ENCODE data around the gene THAP11.

The THAP11 gene

DNA sequence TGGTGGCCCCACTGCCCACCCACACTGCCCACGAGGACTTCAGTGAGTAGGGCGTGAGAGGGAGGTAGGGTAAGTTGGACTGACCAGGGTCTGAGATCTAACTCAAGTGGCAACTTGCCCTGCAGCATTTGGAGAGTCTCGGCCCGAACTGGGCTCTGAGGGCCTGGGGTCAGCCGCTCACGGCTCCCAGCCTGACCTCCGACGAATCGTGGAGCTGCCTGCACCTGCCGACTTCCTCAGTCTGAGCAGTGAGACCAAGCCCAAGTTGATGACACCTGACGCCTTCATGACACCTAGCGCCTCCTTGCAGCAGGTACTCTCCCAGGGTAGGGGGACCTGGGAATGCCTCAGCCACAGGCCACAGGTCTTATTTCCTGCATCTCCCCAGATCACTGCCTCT is 37.3 kb downstream of the THAP11 start:
- H3K27me3 ChIP-seq (ENCODE audit: insufficient read depth, low read length, poor library complexity): no peaks in the 10 kb centered on the region

GRCh38 chr16:67879936-67880335 is 37.8 kb downstream of the THAP11 start:
- H3K27me3 ChIP-seq (ENCODE audit: insufficient read depth, low read length, poor library complexity): no peaks in the 10 kb centered on the region
- H3K79me2 ChIP-seq (ENCODE audit: control insufficient read depth, insufficient read depth, low read length): peaks cover 6% of the 10 kb centered on the region
- H3K56ac ChIP-seq (ENCODE audit: low read length): no peak overlapping the region
- H2AK5ac ChIP-seq (ENCODE audit: low read length): no peak overlapping the region
- no peak overlapping the region for H2BK120ac ChIP-seq (ENCODE audit: low read depth, low read length)
- H4K8ac ChIP-seq (ENCODE audit: low read depth, low read length): no peak overlapping the region
- H3K4me2 ChIP-seq (ENCODE audit: low read length): no peak overlapping the region
- H3K9ac ChIP-seq (ENCODE audit: low read length): no peak overlapping the region
- no peak overlapping the region for H3K23ac ChIP-seq (ENCODE audit: low read length)
- H3K27ac ChIP-seq (ENCODE audit: low read depth, low read length): no peak overlapping the region
- H2BK5ac ChIP-seq (ENCODE audit: low read length): no peak overlapping the region
- no peaks in the 10 kb centered on the region for H3K4me1 ChIP-seq (ENCODE audit: control insufficient read depth, low read depth, low read length)
- WGBS (ENCODE audit: extremely low coverage, insufficient coverage, low lambda C conversion rate): no CpG with 5 or more reads among the region's 5 CpGs
- H3K4me3 ChIP-seq (ENCODE audit: low read length): no peak overlapping the region
- peaks cover 29% of the 10 kb centered on the region for H3K36me3 ChIP-seq (ENCODE audit: control insufficient read depth, insufficient read depth, low read length)
- no peak overlapping the region for H3K4ac ChIP-seq (ENCODE audit: low read depth, low read length)
- H4K5ac ChIP-seq (ENCODE audit: low read length): no peak overlapping the region
- no peak overlapping the region for H3K18ac ChIP-seq (ENCODE audit: low read length)
- peaks cover 5% of the 10 kb centered on the region for H3K79me1 ChIP-seq (ENCODE audit: low read length)
- DNase-seq: no peak
- H2BK15ac ChIP-seq (replicated peaks; ENCODE audit: low read depth): no peak overlapping the region

More for the DNA sequence above, 37.3 kb downstream of the THAP11 start:
- H3K4ac ChIP-seq (ENCODE audit: low read depth, low read length): no peak overlapping the region
- H4K8ac ChIP-seq (ENCODE audit: low read depth, low read length): no peak overlapping the region
- no peak overlapping the region for H3K27ac ChIP-seq (ENCODE audit: low read depth, low read length)
- no peak overlapping the region for H3K23ac ChIP-seq (ENCODE audit: low read length)
- no peak overlapping the region for H2AK5ac ChIP-seq (ENCODE audit: low read length)
- no CpG with 5 or more reads among the region's 12 CpGs for WGBS (ENCODE audit: extremely low coverage, insufficient coverage, low lambda C conversion rate)
- H4K5ac ChIP-seq (ENCODE audit: low read length): no peak overlapping the region
- H3K9ac ChIP-seq (ENCODE audit: low read length): no peak overlapping the region
- H3K4me2 ChIP-seq (ENCODE audit: low read length): no peak overlapping the region
- no peak overlapping the region for H2BK15ac ChIP-seq (replicated peaks; ENCODE audit: low read depth)
- H3K56ac ChIP-seq (ENCODE audit: low read length): no peak overlapping the region
- no peak overlapping the region for H2BK5ac ChIP-seq (ENCODE audit: low read length)
- H3K4me3 ChIP-seq (ENCODE audit: low read length): no peak overlapping the region
- peaks cover 7% of the 10 kb centered on the region for H3K79me1 ChIP-seq (ENCODE audit: low read length)
- peaks cover 29% of the 10 kb centered on the region for H3K36me3 ChIP-seq (ENCODE audit: control insufficient read depth, insufficient read depth, low read length)
- H2BK120ac ChIP-seq (ENCODE audit: low read depth, low read length): no peak overlapping the region
- no peak for DNase-seq
- H3K18ac ChIP-seq (ENCODE audit: low read length): no peak overlapping the region
- H3K79me2 ChIP-seq (ENCODE audit: control insufficient read depth, insufficient read depth, low read length): peaks cover 9% of the 10 kb centered on the region
- no peaks in the 10 kb centered on the region for H3K4me1 ChIP-seq (ENCODE audit: control insufficient read depth, low read depth, low read length)

DNA sequence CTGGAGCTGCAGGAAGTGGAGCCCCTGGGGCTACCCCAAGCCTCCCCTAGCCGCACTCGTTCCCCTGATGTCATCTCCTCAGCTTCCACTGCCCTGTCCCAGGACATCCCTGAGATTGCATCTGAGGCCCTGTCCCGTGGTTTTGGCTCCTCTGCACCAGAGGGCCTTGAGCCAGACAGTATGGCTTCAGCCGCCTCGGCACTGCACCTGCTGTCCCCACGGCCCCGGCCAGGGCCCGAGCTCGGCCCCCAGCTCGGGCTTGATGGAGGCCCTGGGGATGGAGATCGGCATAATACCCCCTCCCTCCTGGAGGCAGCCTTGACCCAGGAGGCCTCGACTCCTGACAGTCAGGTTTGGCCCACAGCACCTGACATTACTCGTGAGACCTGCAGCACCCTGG is 38.5 kb downstream of the THAP11 start:
- H4K8ac ChIP-seq (ENCODE audit: low read depth, low read length): no peak overlapping the region
- peaks cover under 1% of the 10 kb centered on the region for H3K79me1 ChIP-seq (ENCODE audit: low read length)
- H3K4me1 ChIP-seq (ENCODE audit: control insufficient read depth, low read depth, low read length): no peaks in the 10 kb centered on the region
- no peak overlapping the region for H3K4me2 ChIP-seq (ENCODE audit: low read length)
- H2BK15ac ChIP-seq (replicated peaks; ENCODE audit: low read depth): no peak overlapping the region
- H3K27me3 ChIP-seq (ENCODE audit: insufficient read depth, low read length, poor library complexity): no peaks in the 10 kb centered on the region
- WGBS (ENCODE audit: extremely low coverage, insufficient coverage, low lambda C conversion rate): no CpG with 5 or more reads among the region's 13 CpGs
- no peak overlapping the region for H3K4me3 ChIP-seq (ENCODE audit: low read length)
- no peak overlapping the region for H3K27ac ChIP-seq (ENCODE audit: low read depth, low read length)
- no peak overlapping the region for H3K56ac ChIP-seq (ENCODE audit: low read length)
- no peak overlapping the region for H2BK120ac ChIP-seq (ENCODE audit: low read depth, low read length)
- peaks cover 2% of the 10 kb centered on the region for H3K79me2 ChIP-seq (ENCODE audit: control insufficient read depth, insufficient read depth, low read length)
- H4K5ac ChIP-seq (ENCODE audit: low read length): no peak overlapping the region
- H3K18ac ChIP-seq (ENCODE audit: low read length): no peak overlapping the region
- H3K9ac ChIP-seq (ENCODE audit: low read length): no peak overlapping the region
- H3K23ac ChIP-seq (ENCODE audit: low read length): no peak overlapping the region
- no peak overlapping the region for H2BK5ac ChIP-seq (ENCODE audit: low read length)
- H2AK5ac ChIP-seq (ENCODE audit: low read length): no peak overlapping the region
- no peak overlapping the region for H3K4ac ChIP-seq (ENCODE audit: low read depth, low read length)
- no peak for DNase-seq
- peaks cover 29% of the 10 kb centered on the region for H3K36me3 ChIP-seq (ENCODE audit: control insufficient read depth, insufficient read depth, low read length)

DNA sequence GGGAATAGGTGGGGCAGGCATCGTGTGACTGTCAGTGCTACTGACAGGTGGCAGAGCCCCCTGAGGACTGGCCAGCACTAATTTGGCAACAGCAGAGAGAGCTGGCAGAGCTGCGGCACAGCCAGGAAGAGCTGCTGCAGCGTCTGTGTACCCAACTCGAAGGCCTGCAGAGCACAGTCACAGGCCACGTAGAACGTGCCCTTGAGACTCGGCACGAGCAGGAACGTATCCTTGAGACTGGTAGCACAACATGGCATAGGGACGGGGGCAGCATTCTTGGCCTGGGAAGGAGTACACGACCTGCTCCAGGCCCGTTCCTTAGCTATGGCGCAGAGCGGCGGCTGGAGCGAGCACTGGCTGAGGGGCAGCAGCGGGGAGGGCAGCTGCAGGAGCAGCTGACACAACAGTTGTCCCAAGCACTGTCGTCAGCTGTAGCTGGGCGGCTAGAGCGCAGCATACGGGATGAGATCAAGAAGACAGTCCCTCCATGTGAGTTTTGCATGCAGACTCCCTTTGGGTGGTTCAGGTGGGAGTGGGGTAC is 39.6 kb downstream of the THAP11 start:
- H3K27ac ChIP-seq (ENCODE audit: low read depth, low read length): no peak overlapping the region
- no peak overlapping the region for H2AK5ac ChIP-seq (ENCODE audit: low read length)
- no peak overlapping the region for H3K23ac ChIP-seq (ENCODE audit: low read length)
- no peak for DNase-seq
- H3K27me3 ChIP-seq (ENCODE audit: insufficient read depth, low read length, poor library complexity): no peaks in the 10 kb centered on the region
- no peak overlapping the region for H3K18ac ChIP-seq (ENCODE audit: low read length)
- H4K5ac ChIP-seq (ENCODE audit: low read length): no peak overlapping the region
- peaks cover 2% of the 10 kb centered on the region for H3K4me1 ChIP-seq (ENCODE audit: control insufficient read depth, low read depth, low read length)
- H3K4me3 ChIP-seq (ENCODE audit: low read length): no peak overlapping the region
- no peak overlapping the region for H2BK15ac ChIP-seq (replicated peaks; ENCODE audit: low read depth)
- H3K79me2 ChIP-seq (ENCODE audit: control insufficient read depth, insufficient read depth, low read length): no peaks in the 10 kb centered on the region
- H3K79me1 ChIP-seq (ENCODE audit: low read length): no peaks in the 10 kb centered on the region
- no CpG with 5 or more reads among the region's 21 CpGs for WGBS (ENCODE audit: extremely low coverage, insufficient coverage, low lambda C conversion rate)
- no peak overlapping the region for H3K4ac ChIP-seq (ENCODE audit: low read depth, low read length)
- H3K56ac ChIP-seq (ENCODE audit: low read length): no peak overlapping the region
- H2BK5ac ChIP-seq (ENCODE audit: low read length): no peak overlapping the region
- H3K4me2 ChIP-seq (ENCODE audit: low read length): no peak overlapping the region
- H4K8ac ChIP-seq (ENCODE audit: low read depth, low read length): no peak overlapping the region
- H2BK120ac ChIP-seq (ENCODE audit: low read depth, low read length): no peak overlapping the region
- peaks cover 27% of the 10 kb centered on the region for H3K36me3 ChIP-seq (ENCODE audit: control insufficient read depth, insufficient read depth, low read length)
- no peak overlapping the region for H3K9ac ChIP-seq (ENCODE audit: low read length)

DNA sequence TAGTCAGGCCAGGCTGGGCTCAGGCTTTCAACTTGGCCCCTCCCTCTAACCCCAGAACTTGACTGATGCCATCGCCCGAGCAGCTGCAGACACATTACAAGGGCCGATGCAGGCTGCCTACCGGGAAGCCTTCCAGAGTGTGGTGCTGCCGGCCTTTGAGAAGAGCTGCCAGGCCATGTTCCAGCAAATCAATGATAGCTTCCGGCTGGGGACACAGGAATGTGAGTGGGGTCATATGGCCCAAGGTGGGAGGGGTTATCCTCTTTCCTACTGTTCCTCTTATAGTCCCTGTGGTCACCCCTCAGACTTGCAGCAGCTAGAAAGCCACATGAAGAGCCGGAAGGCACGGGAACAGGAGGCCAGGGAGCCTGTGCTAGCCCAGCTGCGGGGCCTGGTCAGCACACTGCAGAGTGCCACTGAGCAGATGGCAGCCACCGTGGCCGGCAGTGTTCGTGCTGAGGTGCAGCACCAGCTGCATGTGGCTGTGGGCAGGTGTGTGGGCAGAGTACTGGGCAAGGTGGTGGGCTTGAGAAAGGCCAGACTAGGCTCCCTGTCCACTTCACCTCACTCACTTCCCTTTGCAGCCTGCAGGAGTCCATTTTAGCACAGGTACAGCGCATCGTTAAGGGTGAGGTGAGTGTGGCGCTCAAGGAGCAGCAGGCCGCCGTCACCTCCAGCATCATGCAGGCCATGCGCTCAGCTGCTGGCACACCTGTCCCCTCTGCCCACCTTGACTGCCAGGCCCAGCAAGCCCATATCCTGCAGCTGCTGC is 40.4 kb downstream of the THAP11 start:
- Histone ChIP-seq H3K9ac (ENCODE audit: low read length) (no peak overlapping the region), H2AK5ac (ENCODE audit: low read length) (no peak overlapping the region), H2BK15ac (replicated peaks; ENCODE audit: low read depth) (no peak overlapping the region), H3K27ac (ENCODE audit: low read depth, low read length) (no peak overlapping the region), H3K36me3 (ENCODE audit: control insufficient read depth, insufficient read depth, low read length) (peaks cover 23% of the 10 kb centered on the region), H3K4ac (ENCODE audit: low read depth, low read length) (no peak overlapping the region), H2BK120ac (ENCODE audit: low read depth, low read length) (no peak overlapping the region), H3K27me3 (ENCODE audit: insufficient read depth, low read length, poor library complexity) (no peaks in the 10 kb centered on the region), H3K4me2 (ENCODE audit: low read length) (no peak overlapping the region), H2BK5ac (ENCODE audit: low read length) (no peak overlapping the region), H3K23ac (ENCODE audit: low read length) (no peak overlapping the region), H3K4me3 (ENCODE audit: low read length) (no peak overlapping the region), H3K79me1 (ENCODE audit: low read length) (no peaks in the 10 kb centered on the region), H4K8ac (ENCODE audit: low read depth, low read length) (no peak overlapping the region), H3K4me1 (ENCODE audit: control insufficient read depth, low read depth, low read length) (peaks cover 3% of the 10 kb centered on the region), H3K18ac (ENCODE audit: low read length) (no peak overlapping the region), H3K79me2 (ENCODE audit: control insufficient read depth, insufficient read depth, low read length) (no peaks in the 10 kb centered on the region), H4K5ac (ENCODE audit: low read length) (no peak overlapping the region), H3K56ac (ENCODE audit: low read length) (no peak overlapping the region)
- DNase-seq: no peak
- no CpG with 5 or more reads among the region's 18 CpGs for WGBS (ENCODE audit: extremely low coverage, insufficient coverage, low lambda C conversion rate)

Measured in mesendoderm (in vitro differentiated cells).